Stimulated activated CD8-positive, alpha-beta memory T cell treated with anti-CD3 and anti-CD28 coated beads, Interleukin-15, amount 100 ng/mL, for 48 hours (primary cell): Measurements from ENCODE around the gene C16orf78.

Experiments used
- DNase-seq, 2 donors: peaks; one replicate each; pipeline ENCODE4 v3.0.0-alpha.2; 2020; ENCODE audit warnings: low read depth in 2 of 2

C16orf78 gene

DNA sequence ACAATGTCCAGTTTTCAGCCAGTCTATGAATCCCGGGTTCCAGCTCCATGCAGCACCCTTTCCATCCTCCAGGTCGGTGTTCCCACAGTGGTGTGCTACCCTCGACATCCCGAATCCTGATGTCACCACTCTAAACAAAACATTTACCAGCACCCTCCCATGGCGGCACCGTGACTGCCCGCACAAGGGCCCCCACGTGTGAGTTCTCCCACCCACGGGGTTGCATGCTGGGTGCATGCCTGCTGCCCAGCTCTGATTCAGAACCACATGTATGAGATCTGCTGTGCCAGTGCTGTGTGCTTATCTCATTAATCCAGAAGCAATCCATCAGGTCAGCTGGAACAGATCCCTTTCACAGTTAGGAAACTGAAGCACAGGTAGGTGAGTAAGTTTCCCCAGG is 57.4 kb downstream of the C16orf78 start:
- DNase-seq = no peak

DNA sequence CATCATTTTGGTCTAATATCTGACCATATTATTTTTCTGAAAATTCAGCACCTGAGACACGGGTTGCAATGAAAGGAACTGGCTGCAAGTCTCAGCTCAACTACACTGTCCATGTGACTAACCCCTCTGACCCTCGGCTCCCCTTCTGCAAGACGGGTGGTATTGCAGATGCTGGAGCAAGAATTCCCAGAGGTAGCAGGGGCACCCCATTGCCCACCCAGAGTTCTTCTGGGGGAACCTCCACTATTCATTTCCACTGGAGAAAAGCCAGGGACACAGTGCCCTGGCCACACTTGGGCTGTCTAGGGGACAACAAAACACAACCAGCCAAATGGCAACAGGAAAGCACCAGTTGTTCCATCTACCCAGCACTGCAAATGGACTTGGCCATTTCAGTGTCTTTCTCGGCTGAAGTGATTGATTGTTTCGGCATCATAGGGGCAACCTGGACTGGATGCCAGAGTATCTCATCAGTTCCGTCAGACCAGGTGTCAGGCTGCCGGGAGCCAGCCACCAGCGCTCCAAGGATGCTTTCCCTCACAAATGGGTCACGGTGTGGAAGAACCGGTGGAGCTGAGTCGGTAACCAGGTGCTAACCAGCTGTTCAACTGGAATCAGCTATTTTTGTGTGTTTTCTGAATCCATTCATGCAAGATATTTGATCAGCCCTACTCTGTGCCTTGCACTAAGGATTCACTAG is 58.1 kb downstream of the C16orf78 start:
- DNase-seq = no peak

DNA sequence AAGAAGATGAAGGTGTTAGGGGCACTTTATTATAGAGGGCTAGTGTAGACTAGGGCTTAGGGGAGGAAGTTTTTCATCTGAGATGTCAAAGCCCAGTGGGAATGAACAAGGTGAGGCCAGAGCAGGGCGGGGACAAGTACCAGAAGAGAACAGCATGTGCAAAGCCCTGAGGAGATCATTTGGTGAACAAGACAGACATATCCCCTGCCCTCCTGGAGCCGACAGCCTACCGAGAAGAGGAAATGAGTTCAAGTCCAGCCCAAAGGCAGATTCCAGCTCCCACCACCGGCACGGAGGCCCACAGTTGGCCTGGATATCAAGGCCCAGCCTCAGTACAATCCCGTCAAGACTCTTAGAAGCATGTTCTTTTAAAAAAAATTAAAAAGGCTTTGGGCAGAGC is 61.1 kb downstream of the C16orf78 start:
- DNase-seq = no peak

DNA sequence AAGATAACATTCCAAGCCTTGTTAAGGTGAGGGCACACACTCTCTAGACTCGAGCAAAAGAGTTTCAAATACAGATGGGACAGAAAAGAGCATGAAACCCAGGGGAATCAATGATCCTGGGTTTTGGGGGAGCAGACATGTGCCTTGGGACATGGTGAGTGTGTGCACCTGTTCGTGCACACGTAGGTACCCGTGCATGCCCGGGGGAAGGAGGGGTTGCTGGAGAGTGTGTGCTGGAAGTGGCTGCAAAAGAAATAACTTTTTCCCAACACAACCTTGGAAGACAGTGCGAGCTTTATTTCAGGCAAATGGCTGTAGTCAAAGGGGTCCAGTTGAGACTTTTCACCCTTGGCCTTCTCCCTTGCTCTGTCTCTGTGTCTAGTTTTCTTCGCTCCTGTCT is 62.6 kb downstream of the C16orf78 start:
- no peak for DNase-seq

DNA sequence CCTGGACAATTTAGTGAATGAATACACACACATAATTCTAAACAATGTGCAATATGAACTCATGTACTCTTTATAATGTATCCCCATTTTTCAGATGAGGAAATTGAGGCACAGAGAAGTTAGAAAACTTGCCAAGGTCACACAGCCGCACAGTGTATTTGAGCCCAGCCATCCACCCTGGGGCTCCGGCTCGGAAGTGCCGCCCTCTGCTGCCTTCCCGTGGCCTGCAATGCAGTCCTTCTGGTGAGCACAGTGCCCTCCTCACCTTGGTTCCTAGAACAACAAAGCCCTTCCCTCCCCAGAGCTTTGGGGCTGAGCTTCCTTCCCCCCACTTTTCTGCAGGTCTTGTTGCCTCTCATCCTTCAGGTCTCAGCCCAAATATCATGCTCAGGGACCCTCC is 63.7 kb downstream of the C16orf78 start:
- no peak for DNase-seq

DNA sequence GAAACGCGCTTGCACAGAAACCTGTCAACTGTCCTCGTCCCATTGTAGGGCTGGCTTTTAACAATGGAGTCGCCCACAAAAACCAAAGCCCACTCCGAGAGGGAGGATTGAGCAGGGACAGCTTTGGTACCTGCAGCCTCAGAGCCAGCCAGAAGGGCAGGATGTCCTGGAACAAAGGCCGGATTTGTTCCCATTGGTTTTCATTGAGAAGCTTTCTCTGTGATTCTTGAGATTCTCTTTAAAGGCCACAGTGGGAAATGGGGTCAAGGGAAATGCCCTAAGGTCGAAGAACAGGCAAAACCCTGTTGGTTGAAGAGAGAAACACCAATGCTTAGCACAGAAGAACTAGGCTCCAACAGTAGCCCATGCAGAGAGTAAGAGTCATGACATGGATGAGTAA is 65.4 kb downstream of the C16orf78 start:
- DNase-seq = no peak

DNA sequence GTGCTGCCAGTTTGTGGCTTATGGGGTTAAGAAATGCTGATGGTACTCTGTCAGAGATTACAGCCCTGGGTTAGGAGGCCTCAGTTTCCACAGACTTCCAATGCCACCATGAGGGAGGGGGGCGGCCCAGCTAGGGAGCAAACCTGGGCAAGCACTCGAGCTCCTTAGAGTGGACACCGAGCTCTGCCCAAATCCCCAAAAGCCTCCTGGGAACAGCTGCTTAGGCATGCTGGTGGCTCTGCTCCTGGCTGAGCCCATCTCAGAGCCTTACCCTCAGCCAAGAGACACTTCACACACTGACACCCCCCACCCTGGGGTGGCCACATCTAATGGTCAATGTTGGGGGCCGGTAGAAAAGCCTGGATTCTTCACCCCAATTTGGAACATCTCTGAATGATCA is 66.1 kb downstream of the C16orf78 start:
- no peak for DNase-seq

DNA sequence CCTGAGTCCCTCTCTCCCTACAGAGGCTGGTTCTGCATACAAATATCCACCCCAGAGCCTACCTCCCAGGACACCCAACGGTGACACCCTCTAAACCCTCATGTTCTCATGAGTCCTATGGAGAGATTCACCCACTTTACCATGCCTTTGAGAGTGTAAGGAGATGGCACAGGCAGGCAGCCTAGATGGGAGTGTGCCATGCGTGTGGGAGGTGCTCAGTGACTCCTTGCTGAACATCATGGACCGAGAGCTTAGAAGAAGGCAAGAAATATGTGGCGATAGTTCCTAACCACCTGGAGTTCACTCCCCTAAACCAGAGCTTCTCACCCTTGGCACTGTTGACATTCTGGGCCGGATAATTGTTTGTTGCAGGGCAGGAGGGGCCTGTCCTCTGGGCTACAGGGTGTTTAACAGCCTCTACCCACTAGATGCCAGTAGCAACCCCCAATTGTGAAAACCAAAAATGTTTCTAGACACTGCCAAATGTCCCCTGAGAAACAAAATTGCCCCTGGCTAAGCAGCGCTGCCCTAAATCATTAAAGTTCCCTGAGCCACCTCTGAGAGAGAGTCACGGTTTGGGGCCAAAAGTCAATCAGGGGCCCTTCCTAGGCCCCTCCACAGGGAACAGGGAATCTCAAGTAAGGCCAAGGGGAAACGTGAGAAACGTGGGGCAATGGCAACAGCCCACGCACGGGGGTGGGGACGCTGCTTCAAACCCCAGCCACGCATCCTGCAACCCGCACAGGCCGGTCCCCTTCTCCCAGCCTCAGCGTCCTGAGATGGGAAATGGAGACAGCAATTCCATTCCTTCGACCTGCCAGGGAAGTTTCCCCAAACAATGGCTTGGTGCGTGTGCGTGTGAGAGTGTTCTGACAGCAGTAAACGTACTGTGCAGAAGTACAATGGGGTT is 66.8 kb downstream of the C16orf78 start:
- no peak for DNase-seq

DNA sequence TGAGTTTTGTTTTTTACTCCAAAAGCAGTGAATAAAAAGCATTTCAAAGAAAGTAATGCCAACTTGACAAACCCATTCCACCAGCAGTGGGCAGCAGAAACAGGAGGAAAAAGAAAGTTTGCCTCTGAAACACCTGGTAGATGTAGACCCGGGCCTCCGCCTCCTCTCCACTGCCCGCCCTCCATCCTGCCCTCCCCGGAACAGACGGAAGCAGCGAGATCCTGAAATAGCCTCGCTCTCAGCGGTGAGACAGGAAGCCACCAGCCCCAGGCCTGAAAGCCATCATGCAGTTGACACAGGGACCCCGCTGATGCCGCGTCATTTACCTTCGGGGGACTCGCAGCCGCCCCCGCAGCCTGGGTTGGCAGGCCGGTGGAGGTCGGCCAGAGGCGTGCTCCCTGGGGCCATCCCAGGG is 67.8 kb downstream of the C16orf78 start:
- DNase-seq = peak; percentile 21 to 28

DNA sequence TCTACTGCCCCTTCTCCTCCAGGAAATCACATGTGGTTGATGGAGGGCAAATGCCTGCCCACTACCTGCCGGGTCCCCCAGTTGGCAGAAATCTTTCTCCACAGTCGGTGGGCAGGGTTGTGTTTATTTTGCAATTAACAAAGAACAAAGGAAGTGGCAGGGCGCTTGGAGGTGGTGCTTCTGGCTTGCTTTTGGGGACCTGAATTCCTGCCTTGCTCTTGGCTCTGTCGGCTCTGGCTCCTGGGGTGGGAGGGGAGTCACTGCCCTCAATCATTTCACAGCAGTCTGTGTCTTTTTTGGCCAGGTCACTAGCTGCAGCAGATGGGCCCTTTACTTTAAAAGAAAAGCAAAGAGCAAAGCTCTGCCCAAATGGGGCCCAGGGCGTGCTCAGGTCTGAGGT is 69.2 kb downstream of the C16orf78 start:
- no peak for DNase-seq

DNA sequence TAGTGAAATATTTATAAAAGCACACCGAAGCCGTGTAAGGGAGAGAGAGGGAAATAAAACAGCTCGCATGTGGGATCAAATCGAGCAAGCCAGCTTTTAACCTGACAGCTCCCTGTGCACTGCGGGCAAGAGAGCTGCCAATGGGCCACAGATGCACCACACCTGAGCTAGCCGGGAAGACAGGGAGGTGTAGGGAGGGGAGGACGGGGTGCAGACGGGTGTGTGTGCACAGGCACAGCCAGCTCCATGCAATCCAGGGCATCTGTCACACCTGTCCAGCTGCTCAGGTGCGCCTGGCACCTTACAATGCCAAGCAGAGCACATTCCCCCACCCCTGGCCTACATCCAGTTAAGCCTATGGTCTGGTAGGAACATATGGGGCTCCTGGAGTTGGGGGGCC is 70.0 kb downstream of the C16orf78 start:
- DNase-seq = no peak

DNA sequence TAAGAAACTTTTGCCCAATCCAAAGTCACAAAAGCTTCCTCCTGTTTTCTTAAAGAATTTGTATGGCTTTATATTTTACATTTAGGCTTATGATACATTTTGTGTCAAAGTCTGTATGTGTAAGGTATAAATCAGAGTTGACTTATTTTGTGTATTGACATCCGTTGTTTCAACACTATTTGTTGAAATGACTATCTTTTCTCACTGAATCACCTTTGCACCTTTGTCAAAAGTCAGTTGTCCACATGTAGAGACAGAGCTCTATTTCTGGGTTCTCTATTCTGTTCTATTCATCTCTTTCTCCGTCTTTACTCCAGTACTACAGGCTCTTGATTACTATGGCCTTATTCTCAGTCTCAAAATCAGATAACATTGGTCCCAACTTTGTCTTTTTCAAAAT is 73.2 kb downstream of the C16orf78 start:
- DNase-seq = no peak
